Measurements from ENCODE around the gene HEYL.

HEYL gene

GRCh38 chr1:39666772-39667171, 27.3 kb upstream of the HEYL start:
- no peak for DNase-seq (ENCODE audit: low spot score)

GRCh38 chr1:39663559-39663958, 24.1 kb upstream of the HEYL start:
- DNase-seq (ENCODE audit: low spot score) = no peak

- no peak for DNase-seq (ENCODE audit: low spot score)
These were observed 23.4 kb upstream of the HEYL start for GRCh38 chr1:39662861-39663260.

- no peak for DNase-seq (ENCODE audit: low spot score)
These were observed 20.1 kb upstream of the HEYL start for GRCh38 chr1:39659538-39659937.

GRCh38 chr1:39659110-39659509, 19.7 kb upstream of the HEYL start:
- no peak for DNase-seq (ENCODE audit: low spot score)

GRCh38 chr1:39657923-39658485, 18.6 kb upstream of the HEYL start:
- DNase-seq (ENCODE audit: low spot score) = peak; percentile 59

- DNase-seq (ENCODE audit: low spot score) = no peak
These were observed 18.0 kb upstream of the HEYL start for GRCh38 chr1:39657402-39657801.

- no peak for DNase-seq (ENCODE audit: low spot score)
These were observed 16.9 kb upstream of the HEYL start for GRCh38 chr1:39656391-39656790.

- DNase-seq (ENCODE audit: low spot score) = no peak
These were observed 16.3 kb upstream of the HEYL start for GRCh38 chr1:39655578-39656268.

- DNase-seq (ENCODE audit: low spot score) = no peak
These were observed 14.8 kb upstream of the HEYL start for GRCh38 chr1:39654291-39654690.

GRCh38 chr1:39653546-39654031, 14.1 kb upstream of the HEYL start:
- DNase-seq (ENCODE audit: low spot score) = peak; percentile 62

- no peak for DNase-seq (ENCODE audit: low spot score)
These were observed 13.1 kb upstream of the HEYL start for GRCh38 chr1:39652554-39652953.

- DNase-seq (ENCODE audit: low spot score) = no peak
These were observed 12.7 kb upstream of the HEYL start for GRCh38 chr1:39652105-39652504.

GRCh38 chr1:39650431-39650830, 11.0 kb upstream of the HEYL start:
- no peak for DNase-seq (ENCODE audit: low spot score)

- DNase-seq (ENCODE audit: low spot score) = no peak
These were observed 10.3 kb upstream of the HEYL start for GRCh38 chr1:39649636-39650185.

- DNase-seq (ENCODE audit: low spot score) = no peak
These were observed 9.1 kb upstream of the HEYL start for GRCh38 chr1:39648496-39648895.

- no peak for DNase-seq (ENCODE audit: low spot score)
These were observed 7.8 kb upstream of the HEYL start for GRCh38 chr1:39647247-39647646.

- DNase-seq (ENCODE audit: low spot score) = no peak
These were observed 7.0 kb upstream of the HEYL start for GRCh38 chr1:39646232-39647081.

- DNase-seq (ENCODE audit: low spot score) = no peak
These were observed 6.1 kb upstream of the HEYL start for GRCh38 chr1:39645411-39646043.

GRCh38 chr1:39643705-39644104, 4.3 kb upstream of the HEYL start:
- DNase-seq (ENCODE audit: low spot score) = no peak

- DNase-seq (ENCODE audit: low spot score) = no peak
These were observed 3.4 kb upstream of the HEYL start for GRCh38 chr1:39642796-39643195.

- no peak for DNase-seq (ENCODE audit: low spot score)
These were observed 1.4 kb upstream of the HEYL start for GRCh38 chr1:39640861-39641260.

Measured in germinal center (tissue), 1 donor.